DOHH2 (cell line): ENCODE measurements around the gene MLLT6.

Source experiments
- H3F3A ChIP-seq: fragments of 200-600 bp; sonication (generic), shearing (Covaris generic); 2 replicates; pipeline ENCODE4 v1.6.0; 2016; ENCODE audit warnings: antibody characterized with exemption, mild to moderate bottlenecking; ENCODE audit not compliant: control insufficient read depth, insufficient read depth
- H3K27ac ChIP-seq: fragments of 200-600 bp; sonication (generic); 2 replicates; pipeline ENCODE4 v1.5.1; 2014; ENCODE audit warnings: low read depth, mild to moderate bottlenecking, low read length, moderate library complexity
- H3K27me3 ChIP-seq: fragments of 200-600 bp; sonication (generic); 2 replicates; pipeline ENCODE4 v1.6.1; 2014; ENCODE audit warnings: mild to moderate bottlenecking, low read length, mixed read lengths; ENCODE audit not compliant: control insufficient read depth
- H3K36me3 ChIP-seq: fragments of 200-600 bp; sonication (generic); 2 replicates; pipeline ENCODE4 v1.6.1; 2014; ENCODE audit warnings: mild to moderate bottlenecking, low read length, moderate library complexity, mixed read lengths; ENCODE audit not compliant: control insufficient read depth
- H3K4me1 ChIP-seq: fragments of 200-600 bp; sonication (generic); 2 replicates; pipeline ENCODE4 v1.6.1; 2014; ENCODE audit warnings: mild to moderate bottlenecking, low read length, mixed read lengths; ENCODE audit not compliant: control insufficient read depth
- H3K4me2 ChIP-seq: fragments of 200-600 bp; sonication (generic); 2 replicates; pipeline ENCODE4 v1.6.0; 2014; ENCODE audit warnings: mild to moderate bottlenecking, low read length, moderate library complexity
- H3K4me3 ChIP-seq: fragments of 200-600 bp; sonication (generic); 2 replicates; pipeline ENCODE4 v1.5.1; 2014; ENCODE audit warnings: mild to moderate bottlenecking, low read length, mixed read lengths
- H3K79me2 ChIP-seq: fragments of 200-600 bp; sonication (generic); 2 replicates; pipeline ENCODE4 v1.6.1; 2014; ENCODE audit warnings: mild to moderate bottlenecking, low read length, mixed read lengths; ENCODE audit not compliant: control insufficient read depth
- H3K9me2 ChIP-seq: fragments of 200-600 bp; sonication (generic); replicated peaks from 2 replicates; pipeline ENCODE4 v1.6.1; 2014; ENCODE audit warnings: mild to moderate bottlenecking, low read length, mixed read lengths; ENCODE audit not compliant: control insufficient read depth
- H3K9me3 ChIP-seq: fragments of 200-600 bp; sonication (generic); 2 replicates; pipeline ENCODE4 v1.6.1; 2014; ENCODE audit warnings: antibody characterized with exemption, low read length, mixed read lengths; ENCODE audit not compliant: control insufficient read depth, insufficient read depth
- H4K20me1 ChIP-seq: fragments of 200-600 bp; sonication (generic); 2 replicates; pipeline ENCODE4 v1.6.0; 2014; ENCODE audit warnings: low read depth, mild to moderate bottlenecking, antibody characterized with exemption, low read length, moderate library complexity; ENCODE audit not compliant: control insufficient read depth, insufficient read depth
- CTCF ChIP-seq: fragments of 200-600 bp; sonication (generic); IDR thresholded peaks from one replicate; pipeline ENCODE4 v1.5.1; 2014; ENCODE audit warnings: antibody characterized with exemption, mild to moderate bottlenecking, low read depth, low read length; ENCODE audit not compliant: poor library complexity, severe bottlenecking
- EZH2phosphoT487 ChIP-seq: fragments of 200-600 bp; sonication (generic); IDR thresholded peaks from 2 replicates; pipeline ENCODE4 v1.6.1; 2017; ENCODE audit warnings: borderline replicate concordance, mild to moderate bottlenecking, antibody characterized with exemption, low read length, moderate library complexity, mixed read lengths

MLLT6 gene

DNA sequence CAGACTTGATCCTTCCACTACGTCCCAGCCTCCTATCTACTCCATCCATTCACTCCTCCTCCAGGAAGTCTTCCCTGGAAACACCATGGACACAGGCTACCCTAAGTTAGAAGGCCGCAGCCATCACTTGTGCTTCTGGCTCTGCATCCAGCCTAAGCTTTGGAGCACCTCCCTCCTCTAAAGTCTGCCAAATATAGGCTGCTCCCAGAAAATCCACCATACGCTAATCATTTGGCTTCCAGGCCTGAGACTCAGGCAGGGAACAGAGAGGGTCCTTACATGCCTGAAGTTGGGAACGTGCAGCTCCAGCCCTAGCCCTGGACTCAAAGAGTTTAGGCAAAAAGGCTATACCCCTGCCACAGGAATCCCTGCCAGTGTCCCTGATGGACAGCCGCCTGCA, 36.4 kb downstream of the MLLT6 start:
- Histone ChIP-seq H3K36me3 (no peaks in the 10 kb centered on the region), H3K4me1 (peaks cover 58% of the 10 kb centered on the region), H4K20me1 (no peaks in the 10 kb centered on the region), H3K27me3 (no peaks in the 10 kb centered on the region), H3F3A (peaks cover 6% of the 10 kb centered on the region; the same call in 1 of the 2 replicates), H3K9me2 (no peaks in the 10 kb centered on the region), H3K4me2 (no peak overlapping the region), H3K9me3 (no peaks in the 10 kb centered on the region), H3K4me3 (no peak overlapping the region), H3K79me2 (no peaks in the 10 kb centered on the region), H3K27ac (no peak overlapping the region)
- TF ChIP-seq CTCF, result no peak
- TF ChIP-seq EZH2phosphoT487, result no peak

DNA sequence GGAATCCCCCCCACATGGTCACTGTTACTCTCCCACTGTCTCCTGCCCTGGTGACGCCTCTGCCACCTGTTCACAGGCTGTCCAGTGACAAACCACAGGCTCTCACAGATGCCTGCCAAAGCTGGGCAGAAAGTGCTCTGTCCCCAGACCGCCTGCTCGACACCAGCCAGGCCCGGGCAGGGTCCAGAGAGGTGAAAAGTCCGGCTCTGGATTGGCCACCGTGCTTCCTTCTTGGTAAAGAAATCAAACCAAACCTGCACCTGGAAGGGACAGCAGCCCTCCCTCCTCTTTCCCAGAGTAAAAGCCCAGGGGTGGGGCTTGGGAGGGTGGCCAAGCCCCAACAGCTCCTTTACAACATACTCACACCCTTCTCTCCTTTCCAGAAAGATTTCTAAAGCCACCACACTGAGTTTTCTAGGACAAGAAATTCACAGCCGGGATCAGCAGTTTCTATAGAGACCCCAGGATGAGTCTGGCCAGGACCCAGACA, 36.9 kb downstream of the MLLT6 start:
- peaks cover 63% of the 10 kb centered on the region for H3K4me1 ChIP-seq
- H3K9me3 ChIP-seq, result no peaks in the 10 kb centered on the region
- H3K9me2 ChIP-seq, result no peaks in the 10 kb centered on the region
- no peak overlapping the region for H3K27ac ChIP-seq
- peaks cover 9% of the 10 kb centered on the region for H3F3A ChIP-seq
- no peaks in the 10 kb centered on the region for H3K79me2 ChIP-seq
- H3K4me3 ChIP-seq, result no peak overlapping the region
- TF ChIP-seq CTCF (no peak), EZH2phosphoT487 (no peak)
- no peaks in the 10 kb centered on the region for H3K36me3 ChIP-seq
- peak overlapping the region; percentile 31; the same call in 1 of the 2 replicates for H3K4me2 ChIP-seq
- no peaks in the 10 kb centered on the region for H3K27me3 ChIP-seq
- no peaks in the 10 kb centered on the region for H4K20me1 ChIP-seq

DNA sequence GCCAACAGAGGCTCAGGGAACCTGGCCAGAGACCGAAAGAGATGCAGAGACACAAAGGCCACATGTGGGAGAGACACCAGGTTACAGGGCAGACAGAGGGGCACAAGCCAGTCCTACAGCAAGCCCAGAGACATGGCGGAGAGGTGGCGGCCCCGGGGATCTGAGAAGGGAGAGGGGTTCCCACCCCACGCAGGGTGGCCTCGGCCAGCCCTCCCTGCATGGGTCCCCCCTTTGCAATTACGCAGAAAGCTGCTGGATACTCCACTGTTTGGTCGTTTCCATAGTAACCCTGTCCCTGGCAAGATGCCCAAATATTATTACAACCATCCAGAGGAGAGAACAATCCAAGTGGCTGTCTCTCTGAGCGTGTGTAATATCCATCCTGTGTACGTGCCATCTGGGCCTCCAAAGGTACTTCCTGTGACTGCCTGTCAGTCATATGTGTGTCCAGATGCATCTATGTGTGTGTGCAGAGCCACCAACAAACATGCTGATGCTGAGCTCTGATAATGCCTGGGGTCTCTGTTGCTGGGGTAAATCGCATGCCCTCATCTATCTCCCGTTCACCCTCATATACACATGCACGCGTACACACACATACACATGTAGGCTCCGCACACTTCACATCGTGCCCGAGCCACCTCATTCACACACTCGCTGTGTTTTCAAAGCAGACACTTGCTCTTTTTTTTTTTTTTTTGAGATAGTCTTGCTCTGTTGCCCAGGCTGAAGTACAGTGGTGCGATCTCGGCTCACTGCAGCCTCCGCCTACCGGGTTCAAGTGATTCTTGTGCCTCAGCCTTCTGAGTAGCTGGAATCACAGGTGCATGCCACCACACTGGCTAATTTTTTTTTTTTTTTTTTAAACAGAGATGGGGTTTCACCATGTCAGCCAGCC, 37.6 kb downstream of the MLLT6 start:
- Histone ChIP-seq H3F3A (peaks cover 9% of the 10 kb centered on the region), H3K4me2 (peak overlapping the region; percentile 31), H4K20me1 (no peaks in the 10 kb centered on the region), H3K27me3 (no peaks in the 10 kb centered on the region), H3K9me2 (no peaks in the 10 kb centered on the region), H3K4me3 (no peak overlapping the region), H3K27ac (no peak overlapping the region), H3K9me3 (no peaks in the 10 kb centered on the region), H3K4me1 (peaks cover 67% of the 10 kb centered on the region), H3K36me3 (no peaks in the 10 kb centered on the region), H3K79me2 (no peaks in the 10 kb centered on the region)
- TF ChIP-seq EZH2phosphoT487, result no peak
- TF ChIP-seq CTCF, result no peak
